Left ventricle myocardium inferior (tissue), 1 donor: Measurements from ENCODE around the gene FUS. TPM values are rescaled to one million over a fixed set of nuclear protein-coding genes. Genes with fewer than 3 reads are reported as not detected.

Source experiments
- DNase-seq: peaks from one replicate; pipeline ENCODE4 v3.0.0-alpha.2; 2020
- H3K27ac ChIP-seq: fragments of 200-600 bp; replicated peaks from 2 replicates; pipeline ENCODE4 v1.8.0; 2021
- H3K27me3 ChIP-seq: fragments of 200-600 bp; 2 replicates; pipeline ENCODE4 v1.8.0; 2021; ENCODE audit warnings: low read depth
- H3K36me3 ChIP-seq: fragments of 200-600 bp; 2 replicates; pipeline ENCODE4 v1.8.0; 2021
- H3K4me1 ChIP-seq: fragments of 200-600 bp; 2 replicates; pipeline ENCODE4 v1.8.0; 2021
- H3K4me3 ChIP-seq: fragments of 200-600 bp; 2 replicates; pipeline ENCODE4 v1.8.0; 2021; ENCODE audit warnings: mild to moderate bottlenecking, moderate library complexity
- H3K9me3 ChIP-seq: fragments of 200-600 bp; replicated peaks from 2 replicates; pipeline ENCODE4 v1.8.0; 2021
- intact Hi-C: fragments of 100-400 bp; cut with micrococcal nuclease; formaldehyde crosslinking; loops from one replicate; pipeline ENCODE4 v1.11.0; 2022
- total RNA-seq: library from RNA; stranded (reverse); fragmentation: NEBNext Ultra II Directional; extraction: Animal tissue kit (Norgen Biotek cat#: 25700); gene quantifications from one replicate; pipeline ENCODE4 v1.2.1, GENCODE V29; 2021
- TF ChIP-seq, protein P1 (sequence below): fragments of 200-600 bp; IDR thresholded peaks from 2 replicates; pipeline ENCODE4 v1.8.0; 2021; ENCODE audit warnings: antibody characterized with exemption, mild to moderate bottlenecking, borderline replicate concordance
- donor health status: DM: no; HTN: yes; CAD: no; lungs with severe emphysema.

FUS gene
- total RNA-seq, 1 donor from 2014 or later = 96.9 TPM

DNA sequence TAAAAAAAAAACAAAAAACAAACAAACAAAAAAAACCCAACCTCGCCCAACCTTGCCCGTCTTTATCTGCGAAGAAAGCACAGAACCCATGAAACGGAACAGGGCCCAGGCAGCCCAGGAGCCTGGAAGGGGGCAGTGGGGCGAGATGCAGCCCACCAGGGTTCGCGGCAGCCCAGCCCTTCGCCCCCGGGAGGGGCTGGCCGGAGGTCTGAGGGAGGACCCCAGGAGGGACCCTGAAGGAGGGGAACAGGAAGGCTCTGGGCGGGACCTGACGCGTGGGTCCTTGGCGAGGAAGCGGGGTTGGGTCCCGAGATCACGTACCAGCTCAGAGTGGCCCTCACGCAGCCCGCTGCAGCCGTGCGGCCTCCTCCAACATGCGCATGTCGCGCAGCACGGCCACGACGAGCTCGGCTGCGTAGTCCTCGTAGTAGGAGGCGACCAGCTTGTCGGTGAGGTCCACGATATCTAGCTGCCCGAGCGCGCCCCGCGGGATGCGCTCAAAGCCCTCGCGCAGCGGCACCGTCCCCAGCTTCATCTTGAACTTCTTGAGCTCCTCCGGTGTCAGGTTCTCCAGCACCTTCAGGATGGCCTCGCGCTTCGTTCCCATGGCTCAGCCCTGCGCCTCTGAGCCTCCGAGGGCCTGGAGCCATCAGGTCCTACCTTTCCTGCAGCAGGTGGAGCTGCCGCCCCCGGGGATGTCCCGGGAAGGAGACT, 36.6 kb downstream of the FUS start, which contains the start of gene PYDC1:
PYDC1 (minus strand) TSS at position 714 of the 714 bp plus-strand sequence; CDS start at position 607, 107 bp downstream.
- Histone ChIP-seq H3K4me1 (peaks cover 27% of the 10 kb centered on the region), H3K9me3 (no peaks in the 10 kb centered on the region), H3K4me3 (peak within 1 kb of the TSS; percentile 71), H3K36me3 (no peaks in the 10 kb centered on the region), H3K27me3 (peaks cover 64% of the 10 kb centered on the region), H3K27ac (no peak within 1 kb of the TSS)
- no peak for DNase-seq
- intact Hi-C loops = no loop called here
- TF ChIP-seq, protein P1, sequence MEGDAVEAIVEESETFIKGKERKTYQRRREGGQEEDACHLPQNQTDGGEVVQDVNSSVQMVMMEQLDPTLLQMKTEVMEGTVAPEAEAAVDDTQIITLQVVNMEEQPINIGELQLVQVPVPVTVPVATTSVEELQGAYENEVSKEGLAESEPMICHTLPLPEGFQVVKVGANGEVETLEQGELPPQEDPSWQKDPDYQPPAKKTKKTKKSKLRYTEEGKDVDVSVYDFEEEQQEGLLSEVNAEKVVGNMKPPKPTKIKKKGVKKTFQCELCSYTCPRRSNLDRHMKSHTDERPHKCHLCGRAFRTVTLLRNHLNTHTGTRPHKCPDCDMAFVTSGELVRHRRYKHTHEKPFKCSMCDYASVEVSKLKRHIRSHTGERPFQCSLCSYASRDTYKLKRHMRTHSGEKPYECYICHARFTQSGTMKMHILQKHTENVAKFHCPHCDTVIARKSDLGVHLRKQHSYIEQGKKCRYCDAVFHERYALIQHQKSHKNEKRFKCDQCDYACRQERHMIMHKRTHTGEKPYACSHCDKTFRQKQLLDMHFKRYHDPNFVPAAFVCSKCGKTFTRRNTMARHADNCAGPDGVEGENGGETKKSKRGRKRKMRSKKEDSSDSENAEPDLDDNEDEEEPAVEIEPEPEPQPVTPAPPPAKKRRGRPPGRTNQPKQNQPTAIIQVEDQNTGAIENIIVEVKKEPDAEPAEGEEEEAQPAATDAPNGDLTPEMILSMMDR = no peak

- TF ChIP-seq, protein P1 = no peak
- H3K27ac ChIP-seq = no peak overlapping the region
- intact Hi-C loops = no loop called here
Measured at GRCh38 chr16:31217136-31217530, 37.2 kb downstream of the FUS start.

GRCh38 chr16:31219154-31219741, 39.3 kb downstream of the FUS start:
- intact Hi-C loops = no loop called here
- Histone ChIP-seq H3K27me3 (peaks cover 64% of the 10 kb centered on the region), H3K4me3 (no peak overlapping the region), H3K36me3 (no peaks in the 10 kb centered on the region), H3K4me1 (peaks cover 27% of the 10 kb centered on the region), H3K27ac (no peak overlapping the region), H3K9me3 (no peaks in the 10 kb centered on the region)
- no peak for DNase-seq
- TF ChIP-seq, protein P1 = no peak

More at GRCh38 chr16:31217136-31217530, 37.2 kb downstream of the FUS start:
- Histone ChIP-seq H3K4me3 (peak overlapping the region; percentile 71), H3K4me1 (peaks cover 27% of the 10 kb centered on the region), H3K36me3 (no peaks in the 10 kb centered on the region), H3K27me3 (peaks cover 64% of the 10 kb centered on the region), H3K9me3 (no peaks in the 10 kb centered on the region)
- DNase-seq = no peak

DNA sequence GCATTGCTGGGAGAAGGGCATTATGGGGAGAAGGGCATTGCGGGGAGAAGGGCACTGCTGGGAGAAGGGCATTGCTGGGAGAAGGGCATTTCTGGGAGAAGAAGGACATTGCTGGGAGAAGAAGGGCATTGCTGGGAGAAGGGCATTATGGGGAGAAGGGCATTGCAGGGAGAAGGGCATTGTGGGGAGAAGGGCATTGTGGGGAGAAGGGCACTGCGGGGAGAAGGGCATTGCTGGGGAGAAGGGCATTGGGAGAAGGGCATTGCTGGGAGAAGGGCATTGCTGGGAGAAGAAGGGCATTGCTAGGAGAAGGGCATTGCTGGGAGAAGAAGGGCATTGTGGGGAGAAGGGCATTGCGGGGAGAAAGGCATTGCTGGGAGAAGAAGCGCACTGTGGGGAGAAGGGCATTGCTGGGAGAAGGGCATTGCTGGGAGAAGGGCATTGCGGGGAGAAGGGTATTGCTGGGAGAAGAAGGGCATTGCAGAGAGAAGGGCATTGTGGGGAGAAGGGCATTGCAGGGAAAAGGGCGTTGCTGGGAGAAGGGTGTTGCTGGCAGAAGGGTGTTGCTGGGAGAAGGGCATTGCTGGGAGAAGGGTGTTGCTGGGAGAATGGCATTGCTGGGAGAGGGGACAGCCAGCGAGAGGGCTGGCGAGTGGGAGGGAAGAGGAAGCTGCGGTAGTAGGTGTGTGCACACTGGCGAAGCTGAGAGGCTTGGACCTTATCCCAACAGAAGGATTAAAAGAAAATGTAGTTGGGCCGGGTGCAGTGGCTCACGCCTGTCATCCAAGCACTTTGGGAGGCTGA, 41.6 kb downstream of the FUS start:
- Histone ChIP-seq H3K9me3 (no peaks in the 10 kb centered on the region), H3K4me1 (peaks cover 6% of the 10 kb centered on the region), H3K27me3 (peaks cover 44% of the 10 kb centered on the region), H3K27ac (no peak overlapping the region), H3K4me3 (no peak overlapping the region), H3K36me3 (no peaks in the 10 kb centered on the region)
- intact Hi-C loops = no loop called here
- no peak for DNase-seq
- TF ChIP-seq, protein P1 = no peak

DNA sequence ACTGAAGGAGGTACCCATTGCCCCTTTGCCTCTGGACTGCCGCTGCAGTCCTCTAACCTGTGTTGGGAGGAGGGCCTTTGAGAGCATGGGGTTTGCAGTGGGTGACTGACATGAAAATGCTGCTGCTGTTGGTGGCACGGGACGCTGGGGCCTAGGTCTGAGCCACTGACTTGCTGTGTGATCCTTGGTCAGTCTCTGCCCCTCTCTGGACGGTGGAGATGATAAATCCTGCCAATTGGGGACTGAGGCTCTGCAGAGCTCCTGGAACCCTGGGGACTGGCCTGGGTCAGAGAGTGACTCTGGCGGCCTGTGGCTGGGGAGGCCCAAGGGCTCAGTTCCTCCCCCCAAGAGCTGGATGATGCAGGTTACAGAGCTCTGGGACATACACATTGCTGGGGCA, 43.1 kb downstream of the FUS start:
- H3K36me3 ChIP-seq = no peaks in the 10 kb centered on the region
- DNase-seq = no peak

More for the DNA sequence above, 43.1 kb downstream of the FUS start:
- intact Hi-C loops = no loop called here
- H3K27me3 ChIP-seq = peaks cover 29% of the 10 kb centered on the region
- no peak overlapping the region for H3K27ac ChIP-seq
- H3K4me1 ChIP-seq = no peaks in the 10 kb centered on the region
- H3K4me3 ChIP-seq = no peak overlapping the region
- H3K9me3 ChIP-seq = no peaks in the 10 kb centered on the region
- TF ChIP-seq, protein P1 = no peak
